GM21717 (cell line): Measurements from ENCODE around the gene TMEM41B.

Experiments used
- ATAC-seq: cut with Tn5 transposase; IDR thresholded peaks from one replicate; pipeline ENCODE4 v1.9.1; 2021; ENCODE audit warnings: mild to moderate bottlenecking, moderate library complexity; ENCODE audit not compliant: unreplicated experiment

Gene TMEM41B

DNA sequence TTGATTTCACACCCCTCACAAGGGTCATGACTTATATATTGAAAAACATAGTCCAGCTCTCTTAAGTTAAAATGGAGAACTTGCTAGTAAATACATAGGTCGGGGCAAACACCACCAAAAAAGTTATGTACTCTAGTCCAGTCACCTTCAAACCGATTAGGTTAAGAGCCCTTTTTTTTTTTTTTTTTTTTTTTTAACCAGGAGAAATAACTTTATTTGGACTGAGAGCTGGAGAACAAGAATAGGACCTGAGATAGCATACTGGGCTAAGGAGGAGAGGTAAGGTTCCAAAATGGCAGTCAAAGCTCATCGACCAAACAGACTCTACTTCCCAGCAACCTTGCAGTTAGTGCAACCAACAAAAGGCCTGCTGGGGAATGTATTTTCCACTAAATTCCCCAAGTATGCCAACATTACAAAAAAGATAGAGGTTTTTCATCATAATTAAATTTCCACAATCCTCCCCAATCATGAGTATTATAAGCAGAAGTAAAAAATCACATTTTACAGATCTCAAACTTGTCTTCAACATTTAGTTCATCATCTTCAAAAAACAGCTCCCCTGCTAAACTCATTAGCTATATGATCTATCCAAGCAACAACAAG lies 3.8 kb downstream of the TMEM41B start:
- ATAC-seq = no peak

DNA sequence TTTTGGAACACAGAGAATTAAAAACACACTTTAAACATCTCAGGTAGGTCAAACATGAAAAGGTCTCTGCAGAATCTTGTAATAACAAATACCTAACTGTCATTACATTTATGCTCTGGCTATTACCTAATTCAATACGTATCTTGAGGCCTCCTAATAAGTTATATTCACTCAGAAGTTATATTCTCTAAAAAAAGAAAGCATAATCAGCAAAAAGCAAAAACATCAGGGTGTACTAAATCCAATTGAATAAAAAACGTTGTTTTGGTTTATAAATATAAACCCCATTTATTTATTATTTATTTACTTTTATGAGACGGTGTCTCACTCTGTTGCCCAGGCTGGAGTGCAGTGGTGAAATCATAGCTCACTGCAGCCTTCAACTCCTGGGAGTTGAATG lies 10.2 kb downstream of the TMEM41B start:
- no peak for ATAC-seq

DNA sequence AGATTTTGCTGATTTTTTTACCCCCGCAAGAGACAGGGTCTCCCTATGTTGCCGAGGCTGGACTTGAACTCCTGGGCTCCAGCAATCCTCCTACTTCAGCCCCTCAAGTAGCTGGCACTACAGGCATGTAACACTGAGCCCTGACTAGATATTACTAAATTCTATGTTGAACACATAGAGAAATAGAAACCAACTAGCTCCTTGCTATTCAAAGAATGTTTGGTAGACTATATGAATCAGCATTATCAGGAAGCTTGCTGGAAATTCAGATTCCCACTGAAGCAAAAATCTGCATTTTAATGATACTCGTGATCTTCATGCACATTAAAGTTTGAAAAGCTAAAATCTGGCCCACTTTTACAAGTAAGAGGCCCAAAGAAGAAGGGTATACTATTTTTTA lies 11.9 kb downstream of the TMEM41B start:
- ATAC-seq = no peak

DNA sequence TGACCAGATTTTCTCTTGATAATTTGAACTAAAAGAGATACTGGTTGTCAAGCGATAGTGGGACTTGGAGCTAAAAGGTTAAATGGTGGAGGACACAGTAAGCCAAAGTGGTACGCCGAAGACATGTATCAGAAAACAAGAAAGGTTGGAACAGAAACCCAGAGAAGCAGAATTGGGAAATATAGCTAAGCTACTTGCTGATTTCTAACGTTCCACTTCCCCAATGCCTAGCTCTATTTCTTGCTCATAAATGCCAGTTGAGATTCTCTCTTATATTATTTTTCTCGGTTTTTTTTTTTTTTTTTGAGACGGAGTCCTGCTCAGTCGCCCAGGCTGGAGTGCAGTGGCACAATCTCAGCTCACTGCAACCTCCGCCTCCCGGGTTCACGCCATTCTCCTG lies 12.7 kb downstream of the TMEM41B start:
- no peak for ATAC-seq

DNA sequence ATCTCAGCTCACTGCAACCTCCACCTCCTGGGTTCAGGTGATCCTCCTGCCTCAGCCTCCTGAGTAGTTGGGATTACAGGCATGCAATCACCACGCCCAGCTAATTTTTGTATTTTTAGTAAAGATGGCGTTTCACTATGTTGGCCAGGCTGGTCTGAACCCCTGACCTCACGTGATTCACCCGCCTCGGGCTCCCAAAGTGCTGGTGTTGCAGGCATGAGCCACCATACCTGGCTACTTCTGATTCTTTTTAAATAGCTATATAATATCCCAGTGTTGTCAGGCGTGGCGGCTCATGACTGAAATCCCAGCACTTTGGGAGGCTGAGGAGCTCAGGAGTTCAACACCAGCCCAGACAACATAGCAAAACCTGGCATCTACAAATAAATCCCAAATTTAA lies 20.7 kb downstream of the TMEM41B start:
- no peak for ATAC-seq

DNA sequence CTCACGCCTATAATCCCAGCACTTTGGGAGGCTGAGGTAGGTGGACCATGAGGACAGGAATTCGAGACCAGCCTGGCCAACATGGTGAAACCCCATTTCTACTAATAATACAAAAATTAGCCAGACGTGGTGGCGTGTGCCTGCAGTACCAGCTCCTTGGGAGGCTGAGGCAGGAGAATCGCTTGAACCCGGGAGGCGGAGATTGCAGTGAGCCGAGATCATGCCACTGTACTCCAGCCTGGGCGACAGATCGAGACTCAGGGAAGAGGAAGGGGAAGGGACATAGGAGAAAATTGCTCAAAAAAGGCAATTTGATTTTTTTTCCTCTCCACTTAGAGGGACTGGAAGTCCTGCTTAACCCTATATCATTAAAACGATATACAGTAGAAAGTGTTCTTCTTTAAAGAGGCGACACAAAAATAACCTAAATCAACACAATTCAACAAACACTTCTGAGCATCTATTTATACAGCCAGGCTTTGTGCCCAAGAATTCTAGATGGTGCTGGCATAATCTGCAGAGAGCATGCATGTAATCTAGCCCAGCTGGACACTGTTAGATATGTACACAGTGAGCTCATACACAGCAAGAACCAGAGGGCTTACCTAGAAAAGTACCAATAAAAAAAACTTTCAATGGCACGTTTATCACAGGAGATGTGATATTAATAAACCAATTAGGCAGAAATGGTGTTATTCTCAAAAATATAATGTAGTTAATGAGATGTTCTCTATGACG lies 28.4 kb downstream of the TMEM41B start:
- ATAC-seq = no peak

DNA sequence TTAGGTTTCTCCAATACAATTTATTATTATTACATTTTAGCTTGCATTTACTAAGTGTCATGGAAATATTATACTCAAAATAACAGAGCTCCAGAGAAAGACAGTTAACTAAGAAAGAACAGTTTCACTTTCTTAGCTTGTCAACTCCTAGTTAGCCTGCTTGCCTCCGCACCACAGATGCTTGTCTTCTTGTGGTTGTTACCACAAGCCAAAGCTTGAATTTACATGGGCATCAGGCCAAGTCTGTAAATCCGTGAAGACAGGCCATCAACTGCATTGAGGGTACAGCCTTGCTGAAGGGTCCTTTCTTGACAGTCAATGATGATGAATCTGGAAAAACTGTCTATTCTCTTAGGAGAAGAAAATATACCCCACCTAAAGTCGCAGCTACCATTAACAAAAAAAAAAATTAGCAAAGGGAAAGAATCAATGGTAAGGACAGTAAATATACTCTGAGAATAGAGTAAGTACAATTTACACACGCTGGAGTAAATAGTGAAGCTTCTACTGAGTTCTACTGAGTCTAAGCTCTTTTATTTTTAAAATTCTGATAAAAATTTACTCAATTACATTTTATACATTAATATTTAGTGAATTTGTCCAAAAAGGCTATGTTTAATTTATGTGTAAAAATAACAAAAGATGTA lies 33.6 kb downstream of the TMEM41B start:
- ATAC-seq = peak; percentile 92

DNA sequence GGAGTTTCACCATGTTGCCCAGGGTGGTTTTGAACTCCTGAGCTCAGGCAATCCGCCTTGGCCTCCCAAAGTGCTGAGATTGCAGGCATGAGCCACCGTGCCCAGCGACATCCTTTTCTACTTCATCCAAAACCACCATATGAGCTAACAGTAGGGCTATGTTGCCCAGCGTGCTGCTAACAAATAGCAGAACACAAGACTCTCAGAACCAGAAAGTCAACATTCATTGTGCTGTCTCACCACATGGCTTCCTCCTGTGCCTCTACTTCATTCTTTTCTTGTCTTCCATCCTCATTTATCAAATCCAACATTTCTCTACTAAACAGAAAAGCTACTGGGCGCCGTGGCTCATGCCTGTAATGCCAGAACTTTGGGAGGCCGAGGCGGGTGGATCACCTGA lies 37.2 kb downstream of the TMEM41B start:
- ATAC-seq = no peak

DNA sequence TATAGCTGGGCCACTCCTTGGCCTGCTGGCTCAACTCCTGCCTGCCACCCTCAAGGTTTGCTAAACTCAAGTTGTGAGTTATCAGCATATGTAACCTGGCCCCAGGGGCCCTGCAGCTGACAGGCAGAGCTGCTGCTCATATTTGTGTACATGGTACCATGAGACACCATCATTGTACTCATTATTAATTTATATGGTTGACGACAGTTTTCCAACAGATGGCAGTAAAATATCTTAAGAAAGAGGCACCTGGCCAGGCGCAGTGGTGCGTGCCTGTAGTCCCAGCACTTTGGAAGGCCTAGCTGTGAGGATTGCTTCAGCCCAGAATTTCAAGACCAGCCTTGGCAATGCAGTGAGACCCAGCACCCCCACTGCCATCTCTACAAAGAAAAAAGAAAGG lies 37.8 kb downstream of the TMEM41B start:
- no peak for ATAC-seq

DNA sequence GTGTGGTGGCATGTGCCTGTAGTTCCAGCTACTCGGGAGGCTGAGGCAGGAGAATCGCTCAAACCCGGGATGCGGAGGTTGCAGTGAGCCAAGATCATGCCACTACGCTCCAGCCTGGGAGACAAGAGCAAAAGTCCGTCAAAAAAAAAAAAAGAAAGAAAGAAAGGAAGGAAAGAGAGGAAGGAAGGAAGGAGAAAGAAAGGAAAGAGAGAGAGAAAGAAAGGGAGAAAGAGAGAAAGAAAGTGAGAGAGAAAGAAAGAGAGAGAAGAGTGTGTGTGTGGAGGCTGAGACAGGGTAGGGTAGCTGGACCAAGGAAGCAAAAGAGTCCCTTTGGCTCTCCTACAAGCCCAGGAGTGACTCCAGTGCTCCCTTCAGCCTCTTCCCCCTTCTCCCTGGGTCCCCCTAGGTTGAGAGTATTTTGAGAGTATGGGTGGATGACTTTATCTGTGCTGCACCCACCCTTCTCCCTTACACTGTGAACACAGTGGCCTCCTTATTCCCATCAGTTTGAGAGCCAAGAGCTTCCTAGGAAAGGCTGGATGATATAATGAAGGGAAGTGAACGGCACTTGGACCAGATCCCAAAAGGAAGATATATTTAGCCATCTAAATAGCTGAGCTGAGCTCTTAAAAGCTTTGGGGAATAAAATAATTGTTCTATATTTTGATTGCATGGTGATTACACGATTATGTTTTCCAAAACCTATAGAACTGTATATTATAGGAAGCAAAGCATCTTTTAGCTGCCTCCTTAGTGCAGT lies 39.7 kb downstream of the TMEM41B start:
- ATAC-seq = no peak

DNA sequence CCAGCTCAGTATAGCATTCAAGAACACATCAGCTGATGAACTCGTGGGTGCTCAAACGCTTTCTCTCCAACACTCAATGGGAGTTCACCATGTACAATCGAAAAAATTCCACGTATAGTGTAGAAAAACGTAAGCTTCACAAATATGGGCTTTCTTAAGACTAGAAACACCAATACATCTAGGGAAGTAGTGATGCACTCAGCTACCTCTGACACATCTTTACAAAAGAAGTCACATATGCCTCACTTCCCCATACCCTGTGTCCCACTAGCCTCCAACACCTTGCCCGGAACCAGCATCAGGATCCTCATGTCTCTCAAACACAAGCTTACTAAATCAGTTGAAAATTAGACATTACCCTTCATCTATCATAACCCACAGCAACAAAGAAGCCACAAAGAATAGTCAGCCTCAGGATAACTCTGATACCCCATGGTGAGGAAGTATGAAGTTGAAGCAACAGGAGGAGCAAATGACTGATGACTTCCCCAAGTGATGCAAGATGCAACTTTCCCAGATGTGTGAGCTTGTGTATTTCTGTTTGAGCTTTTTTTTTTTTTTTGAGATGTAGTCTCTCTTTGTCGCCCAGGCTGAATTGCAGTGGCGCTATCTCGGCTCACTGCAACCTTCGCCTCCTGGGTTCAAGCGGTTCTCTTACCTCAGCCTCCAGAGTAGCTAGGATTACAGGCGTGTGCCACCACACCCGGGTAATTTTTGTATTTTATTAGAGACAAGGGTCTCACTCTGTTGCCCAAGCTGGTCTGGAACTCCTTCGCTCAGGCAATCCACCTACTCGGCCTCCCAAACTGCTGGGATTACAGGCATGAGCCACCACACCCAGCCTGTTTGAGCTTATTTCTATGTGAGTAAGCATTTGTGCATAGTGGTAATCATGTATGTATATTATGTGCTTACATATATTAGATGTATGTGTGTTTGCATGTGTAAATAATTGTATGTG lies 40.7 kb downstream of the TMEM41B start:
- ATAC-seq = no peak

DNA sequence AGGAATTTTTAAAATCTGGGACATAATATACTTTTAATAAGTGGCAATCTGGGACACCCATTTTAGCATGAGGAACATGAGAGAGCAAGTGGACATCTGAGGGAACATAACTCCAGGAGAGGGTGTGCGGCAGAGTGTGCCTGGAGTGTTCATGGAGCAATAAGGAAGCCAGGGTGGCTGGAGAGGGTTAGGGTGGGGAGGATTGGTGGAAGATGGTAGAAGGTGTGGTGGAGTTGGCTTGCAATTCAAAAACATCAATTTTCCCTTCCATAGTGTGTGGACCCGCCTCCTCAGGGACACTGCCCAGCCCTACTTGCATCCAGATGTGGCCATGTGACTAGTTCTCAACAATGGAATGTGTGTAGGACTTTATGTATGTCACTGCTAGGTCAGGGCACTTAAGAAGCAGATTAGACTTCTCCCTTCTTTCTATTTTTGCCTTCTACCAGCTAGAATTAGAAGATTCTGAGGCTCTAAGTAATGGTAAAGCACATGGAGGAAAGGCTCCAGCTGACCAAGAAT lies 44.8 kb downstream of the TMEM41B start:
- ATAC-seq = no peak

DNA sequence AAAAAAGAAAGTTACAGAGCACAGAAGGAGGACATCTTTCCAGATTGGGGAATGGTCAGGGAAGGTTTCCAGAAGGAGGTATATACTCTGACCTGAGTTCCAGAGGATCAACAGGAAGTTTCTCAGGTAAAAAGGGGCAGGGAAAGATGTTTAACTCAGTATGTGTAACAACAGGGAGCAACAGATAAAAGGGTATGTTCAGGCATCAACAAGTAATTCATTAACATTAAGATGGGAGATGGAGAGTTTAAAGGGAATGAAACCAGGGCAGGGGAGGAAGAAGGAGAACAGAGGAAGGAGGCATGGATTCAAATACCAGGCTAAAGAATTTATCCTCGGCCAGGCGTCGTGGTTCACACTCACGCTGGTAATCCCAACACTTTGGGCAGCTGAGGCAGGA lies 46.7 kb downstream of the TMEM41B start:
- no peak for ATAC-seq

DNA sequence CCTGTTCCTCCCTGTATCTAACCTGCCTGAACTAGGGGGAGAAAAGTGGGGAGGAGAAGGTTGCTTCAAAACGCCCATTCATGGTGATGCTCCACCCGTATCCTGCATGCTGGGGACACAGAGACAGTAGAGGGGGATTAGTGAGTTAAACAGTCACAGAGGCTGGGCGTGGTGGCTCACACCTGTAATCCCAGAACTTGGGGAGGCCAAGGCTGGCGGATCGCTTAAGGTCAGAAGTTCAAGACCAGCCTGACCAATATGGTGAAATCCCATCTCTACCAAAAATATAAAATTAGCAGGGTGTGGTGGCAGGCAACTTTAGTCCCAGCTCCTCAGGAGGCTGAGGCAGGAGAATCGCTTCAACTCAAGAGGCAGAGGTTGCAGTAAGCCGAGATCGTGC lies 47.5 kb downstream of the TMEM41B start:
- ATAC-seq = no peak

DNA sequence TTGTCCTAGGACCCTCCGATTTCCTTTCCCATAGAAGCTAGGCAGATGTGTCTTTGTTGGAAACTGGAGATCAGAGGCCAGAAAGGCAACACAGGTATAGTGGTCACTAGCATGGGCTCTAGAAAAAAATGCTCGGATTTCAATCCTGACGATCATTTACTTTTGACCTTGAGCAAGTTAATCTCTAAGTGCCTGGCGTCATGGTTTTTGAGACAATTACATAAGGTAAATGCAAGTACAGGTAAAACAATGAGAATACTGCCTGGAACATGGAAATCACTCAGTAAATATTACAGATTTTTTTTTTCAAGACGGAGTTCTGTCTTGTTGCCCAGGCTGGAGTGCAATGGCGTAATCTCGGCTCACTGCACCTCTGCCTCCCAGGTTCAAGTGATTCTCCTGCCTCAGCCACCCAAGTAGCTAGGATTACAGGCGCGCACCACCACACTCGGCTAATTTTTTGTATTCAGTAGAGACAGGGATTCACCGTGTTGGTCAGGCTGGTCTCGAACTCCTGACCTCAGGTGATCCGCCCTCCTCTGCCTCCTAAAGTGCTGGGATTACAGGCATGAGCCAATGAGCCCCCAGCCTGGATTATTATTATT lies 48.2 kb downstream of the TMEM41B start:
- ATAC-seq = no peak

DNA sequence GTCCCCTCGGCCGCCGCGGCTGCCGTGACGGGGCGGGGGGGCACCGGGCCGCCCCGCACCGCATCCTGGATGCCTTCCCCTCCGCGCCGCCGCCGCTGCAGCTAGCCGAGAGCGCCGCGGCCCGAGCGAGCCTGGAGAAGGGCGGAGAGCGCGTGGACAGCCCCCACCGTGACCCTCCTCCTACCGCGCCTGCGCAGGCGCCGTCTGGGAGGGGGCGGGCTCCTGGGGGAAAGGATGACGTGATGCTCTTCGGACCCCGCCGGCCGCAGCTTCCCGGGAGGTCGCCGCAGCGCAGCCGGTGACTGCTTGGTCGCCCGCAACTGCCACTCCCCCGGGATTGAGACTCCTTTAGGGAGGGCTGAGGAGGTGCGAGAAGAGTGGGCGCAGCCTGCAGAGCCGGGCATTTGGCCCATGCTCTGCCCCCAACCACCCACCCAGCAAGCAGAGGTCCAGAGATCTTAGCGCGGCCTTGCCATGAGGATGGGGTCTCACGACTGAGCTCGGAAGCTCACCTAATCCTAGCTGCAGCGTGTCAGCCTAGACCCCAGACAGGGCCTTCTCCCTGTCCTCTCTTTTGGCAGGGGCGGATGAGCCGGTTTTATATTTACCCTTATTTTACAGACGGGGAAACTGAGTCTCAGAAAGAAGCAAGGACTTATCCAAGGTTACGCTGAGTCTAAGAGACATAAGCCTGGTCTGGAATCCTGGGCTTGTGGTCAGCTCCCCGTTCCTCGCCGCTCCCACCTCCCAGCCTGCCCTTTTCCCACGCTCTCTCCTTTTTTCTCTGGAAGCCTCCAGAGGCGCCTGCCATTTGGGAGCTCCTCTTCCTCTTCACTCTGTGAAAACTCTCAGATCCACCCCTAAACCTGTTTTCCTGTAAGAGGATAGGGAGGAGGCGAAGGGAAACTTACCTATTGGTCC lies 48.9 kb downstream of the TMEM41B start, which contains the start of gene DENND5A:
Gene DENND5A, minus strand, starts transcription at position 140 of the 921 bp plus-strand sequence. CDS start 281 bp downstream, outside the sequence.
- peak; percentile 28 for ATAC-seq

DNA sequence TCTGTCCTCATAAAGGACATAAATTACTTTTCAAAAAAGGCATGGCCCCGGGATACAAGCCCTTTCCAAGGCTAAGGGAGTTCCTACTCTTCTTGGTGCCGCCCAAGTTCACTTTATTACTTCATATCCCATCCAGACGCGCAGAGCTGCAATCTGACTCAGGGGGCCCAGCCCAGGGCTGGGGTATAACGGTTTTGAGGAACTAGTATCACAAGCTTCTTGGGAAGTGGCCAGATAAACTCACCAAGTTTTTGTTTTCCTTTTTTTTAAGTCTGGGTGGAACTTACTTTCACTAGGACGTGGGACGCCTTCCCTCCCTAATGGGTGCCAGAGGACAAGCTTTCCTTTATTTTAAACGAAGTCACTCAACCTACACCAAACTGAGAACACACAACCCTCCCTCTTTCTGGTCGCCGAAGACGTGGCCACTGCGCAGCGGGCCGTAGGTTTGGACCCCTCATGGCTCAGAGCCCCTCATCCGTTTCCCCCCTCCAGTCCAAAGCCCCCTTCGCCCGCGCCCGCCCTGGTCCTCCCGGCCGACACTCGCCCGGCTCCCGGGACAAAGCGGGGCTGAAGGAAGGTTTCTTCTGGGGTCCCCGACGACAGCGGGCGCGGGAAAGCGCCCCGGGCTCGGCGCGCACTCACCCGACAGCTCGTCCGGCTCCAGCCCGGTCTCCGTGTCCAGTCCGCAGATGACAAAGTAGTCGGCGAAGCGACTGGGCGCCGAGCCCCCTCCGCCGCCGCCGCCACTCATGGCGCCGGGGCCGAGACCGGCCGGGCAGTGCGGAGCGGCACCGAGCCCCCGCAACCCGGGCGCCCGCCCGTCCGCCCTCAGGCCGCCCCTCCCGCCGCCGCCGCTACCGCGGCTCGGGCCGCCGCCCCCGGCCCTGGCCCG lies 49.8 kb downstream of the TMEM41B start:
- ATAC-seq = peak; percentile 22
